GM12801 (cell line): ENCODE measurements around the gene SOHLH1.

ENCODE experiments used
- CTCF ChIP-seq: IDR thresholded peaks from one replicate; pipeline ENCODE4 v1.5.1; 2011; ENCODE audit warnings: control low read depth; ENCODE audit not compliant: insufficient read length; ENCODE audit errors: extremely low read depth

SOHLH1 gene

DNA sequence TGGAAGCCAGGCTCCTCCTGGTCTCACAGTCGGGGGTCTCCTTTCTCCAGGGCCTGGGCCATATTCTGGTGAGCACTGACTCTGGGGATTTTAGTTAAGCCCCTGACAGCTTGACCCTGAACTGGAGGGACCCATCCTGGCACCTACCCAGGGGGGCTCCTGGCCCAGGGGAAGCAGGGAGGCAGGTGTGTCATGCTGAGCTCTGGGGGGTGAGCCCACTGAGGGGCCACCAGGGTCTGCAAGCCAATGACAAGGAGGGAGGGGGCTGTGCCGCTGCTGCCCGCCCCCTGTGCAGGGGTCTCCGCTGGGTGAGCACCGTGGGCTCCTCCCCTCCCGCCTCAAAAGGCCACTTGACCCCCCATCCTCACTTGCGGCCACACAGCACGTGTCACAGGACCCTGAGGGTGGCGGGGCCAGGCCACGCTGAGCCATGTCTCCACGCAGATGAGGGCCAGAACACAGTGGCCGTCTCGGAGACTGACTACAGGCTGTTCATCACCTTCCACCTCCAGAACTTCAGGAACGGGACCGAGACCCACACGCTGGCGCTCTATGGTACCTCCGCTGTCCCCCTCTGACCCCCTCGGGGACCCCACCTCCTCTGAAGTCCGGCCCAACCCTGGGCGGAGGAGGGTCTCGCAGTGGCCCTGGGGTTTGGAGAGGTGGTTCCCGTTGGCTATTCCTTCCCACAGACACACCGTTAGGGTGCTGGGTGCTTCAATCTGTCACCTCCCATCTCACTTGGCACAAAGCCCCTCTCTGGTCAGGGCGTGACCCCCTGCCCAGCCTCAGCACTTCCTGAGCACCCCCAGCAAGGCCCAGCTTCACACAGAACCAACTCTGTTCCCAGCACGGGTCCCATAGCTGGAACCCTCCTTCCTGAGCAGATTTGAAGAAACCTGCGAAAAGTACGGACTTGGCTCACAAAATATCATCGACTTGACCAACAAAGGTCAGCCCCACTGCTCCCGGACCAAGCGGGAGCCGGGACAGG is 34.2 kb downstream of the SOHLH1 start:
- no peak for TF ChIP-seq CTCF

DNA sequence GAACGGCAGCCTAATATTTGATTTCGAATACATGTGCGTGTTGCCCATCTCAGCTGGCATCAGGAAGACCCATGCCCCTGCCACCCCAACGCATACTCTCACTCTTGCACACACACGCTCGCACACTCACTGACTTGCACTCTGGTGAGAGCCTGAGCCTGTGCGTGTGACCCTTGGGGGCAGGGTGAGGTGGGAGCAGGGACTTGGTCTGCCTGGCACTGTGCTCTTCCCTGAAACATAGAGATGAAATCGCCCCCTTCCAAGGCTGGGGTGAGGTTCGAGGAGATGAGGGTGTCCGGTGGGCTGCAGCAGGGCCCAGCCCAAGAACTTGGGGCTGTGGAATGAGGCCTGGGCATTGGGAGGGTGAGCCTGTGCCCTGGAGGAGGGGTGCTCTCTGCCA is 35.0 kb downstream of the SOHLH1 start:
- no peak for TF ChIP-seq CTCF

DNA sequence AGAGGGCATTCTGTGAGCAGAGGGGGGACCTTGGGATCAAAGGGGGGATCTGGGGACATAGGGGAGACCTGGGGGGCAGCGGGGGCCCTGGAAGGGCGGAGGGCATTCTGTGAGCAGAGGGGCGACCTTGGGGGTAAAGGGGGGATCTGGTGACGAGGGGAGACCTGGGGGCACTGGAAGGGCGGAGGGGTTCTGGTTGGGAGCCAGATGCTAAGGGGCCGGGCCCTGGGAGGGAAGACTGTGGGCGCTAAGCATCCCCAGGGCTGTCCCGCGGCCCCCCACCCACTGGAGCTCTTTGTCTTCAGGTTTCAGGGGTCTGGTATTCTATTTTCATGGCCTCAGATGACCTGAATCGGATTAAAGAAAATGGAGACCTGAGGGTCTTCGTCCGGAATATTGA is 35.4 kb downstream of the SOHLH1 start:
- TF ChIP-seq CTCF, result no peak

GRCh38 chr9:135663451-135663770 is 35.9 kb downstream of the SOHLH1 start:
- TF ChIP-seq CTCF, result no peak

DNA sequence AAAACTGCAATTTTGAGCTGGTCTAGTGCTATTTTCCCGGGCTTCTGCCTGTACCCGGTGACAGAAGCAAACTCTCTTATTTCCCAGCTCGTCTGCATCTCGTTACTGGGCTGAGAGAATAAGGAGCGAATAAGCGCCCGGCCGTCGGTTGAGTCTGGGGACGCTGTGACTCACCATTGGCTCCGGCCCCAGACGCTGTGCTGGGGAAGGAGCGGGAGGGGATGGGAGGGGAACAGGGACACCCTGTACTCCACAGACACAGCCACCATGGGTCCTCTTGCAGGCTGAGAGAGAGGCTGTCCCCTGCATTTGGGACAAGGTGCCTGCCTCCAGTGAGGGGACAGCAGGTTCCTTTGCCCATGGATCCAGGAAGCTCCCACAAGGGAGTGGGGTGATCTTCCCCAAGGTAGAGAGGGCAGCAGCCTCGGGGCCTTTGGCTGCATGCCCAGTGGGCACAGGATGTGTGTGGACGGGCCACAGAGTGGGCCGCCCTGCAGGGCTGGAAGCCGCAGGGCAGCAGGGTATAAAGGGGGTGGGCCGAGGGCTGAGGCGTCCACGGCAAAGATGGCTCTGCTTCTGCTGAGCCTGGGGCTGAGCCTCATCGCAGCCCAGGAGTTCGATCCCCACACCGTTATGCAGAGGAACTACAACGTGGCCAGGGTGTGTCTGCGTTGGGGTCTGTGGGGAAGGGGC is 36.4 kb downstream of the SOHLH1 start, which contains the start of gene LCN9:
LCN9 (plus strand) TSS at position 552 of the 693 bp plus-strand sequence; CDS start at position 565, 13 bp downstream.
- no peak for TF ChIP-seq CTCF

DNA sequence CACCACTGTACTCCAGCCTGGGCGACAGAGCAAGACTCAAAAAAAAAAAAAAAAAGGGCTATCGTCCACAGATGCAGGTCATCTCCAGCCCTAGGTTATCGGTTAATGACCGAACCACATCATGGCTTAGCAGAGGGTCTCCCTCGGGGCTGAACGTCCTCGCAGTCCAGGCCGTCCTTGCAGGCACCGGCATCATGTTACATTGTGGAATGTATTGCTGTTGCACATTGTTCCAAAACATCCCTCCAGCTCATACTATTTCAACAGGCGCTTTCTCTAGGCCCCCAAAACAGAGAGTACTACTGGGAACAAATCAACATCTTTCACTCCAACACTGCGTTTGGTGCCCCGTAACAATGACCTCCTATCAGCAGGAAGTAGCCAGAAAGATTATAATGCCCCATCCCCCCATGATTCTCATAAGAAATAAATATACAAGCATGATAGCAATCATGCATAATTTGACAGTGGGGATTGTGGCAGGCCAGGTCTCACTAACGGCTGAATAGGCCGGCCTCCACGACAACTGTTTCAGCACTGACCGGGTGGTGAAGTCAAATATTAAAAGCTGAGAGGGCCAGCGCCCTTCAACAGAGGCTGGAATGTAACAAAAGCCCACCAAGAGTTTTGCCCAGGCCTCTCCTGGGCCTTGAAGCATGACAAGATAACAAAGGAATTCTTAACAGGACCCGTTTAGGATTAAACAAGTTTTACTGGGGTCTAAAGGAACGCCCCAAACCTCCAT is 37.3 kb downstream of the SOHLH1 start:
- no peak for TF ChIP-seq CTCF

GRCh38 chr9:135660407-135660806 is 38.9 kb downstream of the SOHLH1 start:
- no peak for TF ChIP-seq CTCF
